HL-60 (cell line): ENCODE measurements around the gene PSENEN.

Experiments
- DNase-seq, 2 experiments: peaks; one replicate each; pipeline ENCODE4 v3.0.0-alpha.2; 2010 to 2020; ENCODE audit warnings: low read depth in 1 of 2, low spot score in 1 of 2
- H3K27ac ChIP-seq: fragments of 250-450 bp; sonication (Bioruptor Pico); replicated peaks from 2 replicates; pipeline ENCODE4 v1.5.1; 2020; ENCODE audit warnings: mild to moderate bottlenecking, moderate library complexity
- H3K27me3 ChIP-seq: fragments of 250-450 bp; sonication (Bioruptor Pico); 2 replicates; pipeline ENCODE4 v1.5.1; 2021; ENCODE audit warnings: mild to moderate bottlenecking, moderate library complexity; ENCODE audit not compliant: insufficient read depth, poor library complexity, severe bottlenecking
- H3K4me3 ChIP-seq: replicated peaks from 2 replicates; pipeline ENCODE4 v1.5.1; 2011; ENCODE audit warnings: mild to moderate bottlenecking, control low read depth, low read length; ENCODE audit not compliant: insufficient read depth
- CTCF ChIP-seq: IDR thresholded peaks from one replicate; pipeline ENCODE4 v1.5.1; 2011; ENCODE audit warnings: low read length, control low read depth, inconsistent platforms; ENCODE audit not compliant: insufficient read depth
- GABPA ChIP-seq: IDR thresholded peaks from 2 replicates; pipeline ENCODE4 v1.6.1; 2012; ENCODE audit warnings: low read depth
- POLR2AphosphoS5 ChIP-seq: IDR thresholded peaks from 2 replicates; pipeline ENCODE4 v1.6.1; 2012; ENCODE audit warnings: low read depth
- REST ChIP-seq: IDR thresholded peaks from 2 replicates; pipeline ENCODE4 v1.6.1; 2012; ENCODE audit warnings: low read depth; ENCODE audit not compliant: insufficient replicate concordance
- SPI1 ChIP-seq: IDR thresholded peaks from 2 replicates; pipeline ENCODE4 v1.6.1; 2012; ENCODE audit warnings: low read depth, mild to moderate bottlenecking, borderline replicate concordance

Gene PSENEN

GRCh38 chr19:35717665-35718344, 27.6 kb upstream of the PSENEN start, which contains the start of gene KMT2B:
Gene KMT2B, plus strand, starts transcription at chr19:35718003. Its CDS starts 16 bp downstream, at chr19:35718019.
- Histone ChIP-seq H3K4me3 (peak within 1 kb of the TSS; percentile 93), H3K27me3 (no peaks in the 10 kb centered on the region), H3K27ac (peak within 1 kb of the TSS; percentile 73)
- no peak for DNase-seq
- TF ChIP-seq GABPA (peak; percentile 63; the same call in 1 of the 2 replicates), SPI1 (no peak)

DNA sequence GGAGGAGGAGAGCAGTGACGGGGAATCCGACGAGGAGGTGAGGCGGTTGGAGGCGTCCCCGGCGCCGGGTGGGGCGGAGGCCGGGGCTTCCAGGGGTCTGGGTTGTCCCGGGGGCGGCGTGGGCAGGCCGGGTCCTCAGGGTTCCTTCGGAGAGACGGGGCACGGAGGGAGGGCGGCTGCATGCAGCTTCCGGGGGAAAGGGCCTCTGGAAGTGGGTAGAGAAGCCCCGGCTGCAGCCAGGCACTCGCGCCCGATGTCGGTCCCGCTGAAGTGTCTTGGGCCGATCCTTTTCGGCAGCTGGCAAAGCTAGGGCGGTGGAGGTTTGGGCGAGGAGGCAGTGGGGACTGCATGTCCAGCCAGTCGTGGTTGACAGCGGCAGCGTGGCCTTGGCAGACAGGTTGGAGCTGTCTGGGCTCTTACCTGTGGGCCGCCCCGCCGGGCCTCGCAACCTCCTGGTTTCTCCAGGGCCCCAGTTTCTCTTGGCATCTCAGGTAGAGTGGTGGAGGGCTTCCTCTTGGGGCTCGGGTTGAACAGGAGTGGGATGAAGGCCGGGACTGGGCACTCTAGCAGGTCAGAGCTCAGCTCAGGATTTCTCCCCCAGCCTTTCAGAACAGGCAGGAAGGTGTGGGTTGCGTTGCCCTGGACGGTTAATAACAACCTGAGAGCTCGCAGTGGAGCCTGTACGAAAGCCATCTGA, 27.0 kb upstream of the PSENEN start:
- Histone ChIP-seq H3K27ac (peak overlapping the region; percentile 69), H3K27me3 (no peaks in the 10 kb centered on the region), H3K4me3 (peak overlapping the region; percentile 93)
- no peak for TF ChIP-seq GABPA
- peak; percentile 35; the same call in 1 of the 2 replicates for TF ChIP-seq POLR2AphosphoS5
- peak in 1 of 2 experiments; percentile 35 for DNase-seq

DNA sequence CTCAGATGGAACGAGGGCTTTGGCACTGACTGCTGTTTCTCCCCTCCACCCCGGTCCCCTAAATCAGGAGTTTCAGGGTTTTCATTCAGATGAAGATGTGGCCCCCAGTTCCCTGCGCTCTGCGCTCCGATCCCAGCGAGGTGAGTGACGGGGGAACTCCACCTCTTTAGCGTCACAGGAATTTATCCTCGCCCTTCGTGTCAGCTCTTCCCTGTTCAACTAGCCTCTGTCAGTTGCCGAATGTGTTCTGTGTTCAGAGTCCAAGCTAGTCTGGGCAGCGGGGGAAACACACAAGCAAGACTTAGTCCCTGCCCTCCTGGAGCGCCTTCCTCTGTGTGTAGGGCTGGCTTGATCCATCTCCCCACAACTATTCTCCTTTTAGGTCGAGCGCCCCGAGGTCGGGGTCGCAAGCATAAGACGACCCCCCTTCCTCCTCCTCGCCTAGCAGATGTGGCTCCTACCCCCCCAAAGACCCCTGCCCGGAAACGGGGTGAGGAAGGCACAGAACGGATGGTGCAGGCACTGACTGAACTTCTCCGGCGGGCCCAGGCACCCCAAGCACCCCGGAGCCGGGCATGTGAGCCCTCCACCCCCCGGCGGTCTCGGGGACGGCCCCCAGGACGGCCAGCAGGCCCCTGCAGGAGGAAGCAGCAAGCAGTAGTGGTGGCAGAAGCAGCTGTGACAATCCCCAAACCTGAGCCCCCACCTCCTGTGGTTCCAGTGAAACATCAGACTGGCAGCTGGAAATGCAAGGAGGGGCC, 25.9 kb upstream of the PSENEN start:
- no peak for DNase-seq
- Histone ChIP-seq H3K4me3 (no peak overlapping the region), H3K27me3 (no peaks in the 10 kb centered on the region), H3K27ac (no peak overlapping the region)
- TF ChIP-seq CTCF, result no peak
- no peak for TF ChIP-seq REST
- TF ChIP-seq GABPA, result no peak
- no peak for TF ChIP-seq POLR2AphosphoS5
- TF ChIP-seq SPI1, result no peak

DNA sequence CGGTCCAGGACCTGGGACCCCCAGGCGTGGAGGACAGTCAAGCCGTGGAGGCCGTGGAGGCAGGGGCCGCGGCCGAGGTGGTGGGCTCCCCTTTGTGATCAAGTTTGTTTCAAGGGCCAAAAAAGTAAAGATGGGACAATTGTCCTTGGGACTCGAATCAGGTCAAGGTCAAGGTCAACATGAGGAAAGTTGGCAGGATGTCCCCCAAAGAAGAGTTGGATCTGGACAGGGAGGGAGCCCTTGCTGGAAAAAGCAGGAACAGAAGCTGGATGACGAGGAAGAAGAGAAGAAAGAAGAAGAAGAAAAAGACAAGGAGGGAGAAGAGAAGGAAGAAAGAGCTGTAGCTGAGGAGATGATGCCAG, 25.3 kb upstream of the PSENEN start:
- TF ChIP-seq POLR2AphosphoS5 (no peak), SPI1 (no peak), GABPA (no peak), REST (no peak), CTCF (no peak)
- Histone ChIP-seq H3K27me3 (no peaks in the 10 kb centered on the region), H3K27ac (no peak overlapping the region)

More for the DNA sequence above, 25.3 kb upstream of the PSENEN start:
- DNase-seq, result no peak
- no peak overlapping the region for H3K4me3 ChIP-seq
